Measurements from ENCODE around the gene SZT2.

SZT2 gene

DNA sequence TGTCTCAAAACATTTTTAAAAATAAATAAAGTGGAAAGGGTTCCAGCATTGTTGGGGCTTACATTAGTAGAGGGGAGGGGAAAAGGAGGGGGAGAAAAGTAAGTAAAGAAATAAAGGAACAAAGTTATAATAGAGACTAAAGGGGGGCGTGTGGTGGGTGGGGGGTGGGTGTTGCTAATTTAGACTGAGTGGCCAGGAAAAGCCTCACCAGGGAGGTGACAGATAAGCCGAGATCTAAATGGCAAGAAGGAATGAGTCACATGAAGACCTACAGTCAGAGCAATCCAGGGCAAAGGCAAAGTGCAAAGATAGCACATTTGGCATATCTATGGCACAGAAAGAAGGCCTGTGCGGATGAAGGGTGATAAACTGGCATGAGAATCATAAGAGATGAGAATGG, 44.6 kb upstream of the SZT2 start:
- no peak for ATAC-seq
- TF ChIP-seq ZFP30 (CRISPR knock-in tag; IDR thresholded peaks at IDR 0.05) (no peak), BACH2 (CRISPR knock-in tag; IDR thresholded peaks at IDR 0.05; ENCODE audit: borderline replicate concordance) (no peak)

DNA sequence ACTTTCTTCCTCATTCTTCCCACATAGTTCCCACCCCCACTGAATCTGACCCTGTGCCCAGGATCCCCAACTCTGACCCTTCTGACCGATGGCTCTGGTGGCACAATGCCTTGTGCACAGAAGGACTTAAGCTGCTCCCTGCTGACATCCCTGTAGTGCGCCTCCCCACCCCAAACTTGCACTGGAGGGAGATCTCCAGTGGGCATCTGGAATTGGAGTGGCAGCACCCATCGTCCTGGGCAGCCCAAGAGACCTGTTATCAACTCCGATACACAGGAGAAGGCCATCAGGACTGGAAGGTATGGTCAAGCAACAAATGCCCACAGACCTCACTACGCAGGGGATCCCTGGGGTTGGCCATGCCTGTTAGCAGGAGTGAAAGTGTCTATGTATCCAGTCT, 43.1 kb upstream of the SZT2 start:
- ATAC-seq: no peak

GRCh38 chr1:43348343-43348808, 41.3 kb upstream of the SZT2 start:
- peak; percentile 20 for ATAC-seq
- TF ChIP-seq CSDC2 (CRISPR knock-in tag; IDR thresholded peaks at IDR 0.05): no peak
- no peak for TF ChIP-seq PATZ1 (CRISPR knock-in tag; IDR thresholded peaks at IDR 0.05; ENCODE audit: borderline replicate concordance)
- TF ChIP-seq TSHZ2 (CRISPR knock-in tag; IDR thresholded peaks at IDR 0.05): no peak
- no peak for TF ChIP-seq ISL1 (CRISPR knock-in tag; IDR thresholded peaks at IDR 0.05)
- TF ChIP-seq TOX (CRISPR knock-in tag; IDR thresholded peaks at IDR 0.05; ENCODE audit: borderline replicate concordance): no peak
- TF ChIP-seq SNAI2 (CRISPR knock-in tag; IDR thresholded peaks at IDR 0.05): no peak
- no peak for TF ChIP-seq CREB5 (CRISPR knock-in tag; IDR thresholded peaks at IDR 0.05; ENCODE audit: low read depth)
- TF ChIP-seq ZFP30 (CRISPR knock-in tag; IDR thresholded peaks at IDR 0.05): no peak
- no peak for TF ChIP-seq GLIS3 (CRISPR knock-in tag; IDR thresholded peaks at IDR 0.05)
- TF ChIP-seq ZNF8 (CRISPR knock-in tag; IDR thresholded peaks at IDR 0.05): no peak
- no peak for TF ChIP-seq BACH2 (CRISPR knock-in tag; IDR thresholded peaks at IDR 0.05; ENCODE audit: borderline replicate concordance)
- TF ChIP-seq PPARA (CRISPR knock-in tag; IDR thresholded peaks at IDR 0.05; ENCODE audit: borderline replicate concordance): no peak
- TF ChIP-seq, protein P1, sequence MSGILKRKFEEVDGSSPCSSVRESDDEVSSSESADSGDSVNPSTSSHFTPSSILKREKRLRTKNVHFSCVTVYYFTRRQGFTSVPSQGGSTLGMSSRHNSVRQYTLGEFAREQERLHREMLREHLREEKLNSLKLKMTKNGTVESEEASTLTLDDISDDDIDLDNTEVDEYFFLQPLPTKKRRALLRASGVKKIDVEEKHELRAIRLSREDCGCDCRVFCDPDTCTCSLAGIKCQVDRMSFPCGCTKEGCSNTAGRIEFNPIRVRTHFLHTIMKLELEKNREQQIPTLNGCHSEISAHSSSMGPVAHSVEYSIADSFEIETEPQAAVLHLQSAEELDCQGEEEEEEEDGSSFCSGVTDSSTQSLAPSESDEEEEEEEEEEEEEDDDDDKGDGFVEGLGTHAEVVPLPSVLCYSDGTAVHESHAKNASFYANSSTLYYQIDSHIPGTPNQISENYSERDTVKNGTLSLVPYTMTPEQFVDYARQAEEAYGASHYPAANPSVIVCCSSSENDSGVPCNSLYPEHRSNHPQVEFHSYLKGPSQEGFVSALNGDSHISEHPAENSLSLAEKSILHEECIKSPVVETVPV (CRISPR knock-in tag; IDR thresholded peaks at IDR 0.05): no peak

More for the DNA sequence above, 43.1 kb upstream of the SZT2 start:
- TF ChIP-seq PATZ1 (CRISPR knock-in tag; IDR thresholded peaks at IDR 0.05; ENCODE audit: borderline replicate concordance) (no peak), ZC3H10 (CRISPR knock-in tag; IDR thresholded peaks at IDR 0.05) (no peak), SNAI2 (CRISPR knock-in tag; IDR thresholded peaks at IDR 0.05) (no peak), TCF4 (CRISPR knock-in tag; IDR thresholded peaks at IDR 0.05; ENCODE audit: borderline replicate concordance) (no peak), RARB (CRISPR knock-in tag; IDR thresholded peaks at IDR 0.05) (no peak), GLIS3 (CRISPR knock-in tag; IDR thresholded peaks at IDR 0.05) (no peak), CSDC2 (CRISPR knock-in tag; IDR thresholded peaks at IDR 0.05) (no peak), ZFP30 (CRISPR knock-in tag; IDR thresholded peaks at IDR 0.05) (no peak), PPARA (CRISPR knock-in tag; IDR thresholded peaks at IDR 0.05; ENCODE audit: borderline replicate concordance) (no peak), TOX (CRISPR knock-in tag; IDR thresholded peaks at IDR 0.05; ENCODE audit: borderline replicate concordance) (no peak), ESRRG (CRISPR knock-in tag; IDR thresholded peaks at IDR 0.05) (no peak), ZNF70 (CRISPR knock-in tag; IDR thresholded peaks at IDR 0.05) (no peak), POU6F1 (CRISPR knock-in tag; IDR thresholded peaks at IDR 0.05; ENCODE audit: borderline replicate concordance, low read depth) (no peak), ARNTL (CRISPR knock-in tag; IDR thresholded peaks at IDR 0.05; ENCODE audit: borderline replicate concordance, low read depth) (no peak)
